ENCODE data around the gene MACROD1.

DNA sequence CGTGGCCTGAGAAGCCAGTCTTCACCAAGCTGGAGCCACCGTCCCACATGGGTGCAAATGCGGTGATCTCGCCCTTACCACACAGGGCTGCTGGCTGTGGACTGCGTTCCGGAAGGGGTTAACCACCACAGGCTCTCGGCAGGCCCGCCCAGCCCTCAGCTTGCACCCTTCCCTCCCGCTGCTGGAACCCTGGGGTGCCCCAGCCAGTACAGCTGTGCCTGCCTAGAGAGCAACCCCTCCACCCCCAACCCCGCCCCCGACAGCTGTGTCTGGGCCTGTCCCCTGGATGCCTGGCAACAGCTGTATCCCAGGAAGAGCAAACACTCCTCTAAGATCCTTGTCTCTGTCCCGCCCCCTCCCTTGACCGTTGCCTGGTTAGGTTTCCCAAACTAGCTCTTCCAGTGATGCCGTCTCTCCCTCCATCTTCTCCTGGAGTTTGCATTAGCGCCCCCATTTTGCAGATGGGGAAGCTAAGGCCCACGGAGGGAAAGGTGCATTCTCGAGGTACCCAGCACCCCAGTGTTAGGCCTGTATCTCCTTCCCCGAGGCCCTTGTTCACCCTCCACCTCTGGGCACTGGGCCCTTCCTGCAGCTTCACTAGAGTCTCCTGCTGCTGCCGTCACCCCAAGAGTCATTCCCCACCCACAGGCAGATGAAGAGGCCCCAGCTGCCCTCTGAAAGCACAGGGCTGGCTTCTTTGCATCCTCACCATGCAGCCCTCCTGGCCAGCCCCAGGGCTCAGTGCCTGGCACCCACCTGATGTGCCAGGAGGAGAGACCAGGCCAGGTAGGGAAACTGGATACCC, 204.1 kb downstream of the MACROD1 start:
- TF ChIP-seq POLR2A (IDR thresholded peaks at IDR 0.05), result no peak
- no peak for TF ChIP-seq CTCF (IDR thresholded peaks at IDR 0.05 in 8 of 11, conservative IDR thresholded peaks at IDR 0.05 in 3 of 11)

All from spleen (tissue), 7 donors.